NCI-H1694 treated with DMSO at 0.1 percent for 48 hours (cell line): Measurements from ENCODE around the gene ZNF385B.
"Not testable (repeated sequence)": the region's sequence is repeated elsewhere in the genome, so short reads cannot be mapped to it uniquely, and the experiment has no call there.

ENCODE experiments used
- DNase-seq: peaks from one replicate; lab custom pipeline; 2025; lab: John Stamatoyannopoulos, UW

ZNF385B gene

GRCh38 chr2:179861416-179862067 lies at the start of gene ZNF385B:
Gene ZNF385B, minus strand, starts transcription at chr2:179861612.
- peak; percentile 3 for DNase-seq

GRCh38 chr2:179910735-179911113 lies 49.3 kb upstream of the ZNF385B start:
- no peak for DNase-seq

GRCh38 chr2:179909845-179910734 lies 48.7 kb upstream of the ZNF385B start:
- no peak for DNase-seq

GRCh38 chr2:179900655-179901054 lies 39.2 kb upstream of the ZNF385B start:
- no peak for DNase-seq

- DNase-seq: no peak
These were observed 38.3 kb upstream of the ZNF385B start for GRCh38 chr2:179899666-179900065.

GRCh38 chr2:179898873-179899272 lies 37.5 kb upstream of the ZNF385B start:
- peak; percentile 54 for DNase-seq

GRCh38 chr2:179893616-179894015 lies 32.2 kb upstream of the ZNF385B start:
- DNase-seq: no peak

GRCh38 chr2:179891237-179891636 lies 29.8 kb upstream of the ZNF385B start:
- DNase-seq: no peak

- DNase-seq: no peak
These were observed 29.3 kb upstream of the ZNF385B start for GRCh38 chr2:179890666-179891065.

GRCh38 chr2:179888642-179889041 lies 27.2 kb upstream of the ZNF385B start:
- not testable (repeated sequence) for DNase-seq

- DNase-seq: no peak
These were observed 22.8 kb upstream of the ZNF385B start for GRCh38 chr2:179884193-179884592.

- DNase-seq: no peak
These were observed 21.7 kb upstream of the ZNF385B start for GRCh38 chr2:179882851-179883806.

- no peak for DNase-seq
These were observed 16.4 kb upstream of the ZNF385B start for GRCh38 chr2:179877601-179878364.

GRCh38 chr2:179876266-179876665 lies 14.9 kb upstream of the ZNF385B start:
- peak; percentile 1 for DNase-seq

GRCh38 chr2:179875864-179876263 lies 14.5 kb upstream of the ZNF385B start:
- no peak for DNase-seq

GRCh38 chr2:179862898-179863458 lies 1.6 kb upstream of the ZNF385B start:
- no peak for DNase-seq

- no peak for DNase-seq
These were observed 391 bp downstream of the ZNF385B start for GRCh38 chr2:179861027-179861415.

GRCh38 chr2:179860255-179861026 lies 971 bp downstream of the ZNF385B start:
- no peak for DNase-seq

GRCh38 chr2:179859523-179859922 lies 1.9 kb downstream of the ZNF385B start:
- no peak for DNase-seq

- DNase-seq: no peak
These were observed 4.2 kb downstream of the ZNF385B start for GRCh38 chr2:179857236-179857635.
